Activated T-helper 1 cell treated with Interleukin-2 at 50 U/mL for 16 hours (primary cell): ENCODE results near the gene CCDC89.
"Not testable (repeated sequence)": the region's sequence is repeated elsewhere in the genome, so short reads cannot be mapped to it uniquely, and the experiment has no call there.

Experiments
- DNase-seq: peaks from one replicate; pipeline ENCODE4 v3.0.0-alpha.2; 2020; ENCODE audit warnings: low read depth

The CCDC89 gene

GRCh38 chr11:85694385-85694980 is 8.5 kb upstream of the CCDC89 start:
- DNase-seq, result no peak

GRCh38 chr11:85685125-85685819 is 723 bp downstream of the CCDC89 start:
- DNase-seq, result no peak

GRCh38 chr11:85682330-85683305 is 3.4 kb downstream of the CCDC89 start:
- DNase-seq, result peak; percentile 21

- no peak for DNase-seq
These were observed 5.1 kb downstream of the CCDC89 start for GRCh38 chr11:85680897-85681296.

- DNase-seq, result no peak
These were observed 6.4 kb downstream of the CCDC89 start for GRCh38 chr11:85679576-85679975.

- DNase-seq, result no peak
These were observed 12.6 kb downstream of the CCDC89 start for GRCh38 chr11:85673393-85673792.

- no peak for DNase-seq
These were observed 13.7 kb downstream of the CCDC89 start for GRCh38 chr11:85672105-85672902.

- DNase-seq, result not testable (repeated sequence)
These were observed 14.9 kb downstream of the CCDC89 start for GRCh38 chr11:85670949-85671663.

GRCh38 chr11:85668157-85668556 is 17.8 kb downstream of the CCDC89 start:
- DNase-seq, result no peak

GRCh38 chr11:85666687-85667086 is 19.3 kb downstream of the CCDC89 start:
- no peak for DNase-seq

- DNase-seq, result no peak
These were observed 20.3 kb downstream of the CCDC89 start for GRCh38 chr11:85665733-85666132.

- peak; percentile 87 for DNase-seq
These were observed 21.1 kb downstream of the CCDC89 start, which contains the start of gene CREBZF for GRCh38 chr11:85664615-85665481. Gene CREBZF, minus strand, starts transcription at chr11:85665129. Its CDS starts 254 bp downstream, at chr11:85664875.

- DNase-seq, result peak; percentile 82
These were observed 22.0 kb downstream of the CCDC89 start for GRCh38 chr11:85663753-85664614.

GRCh38 chr11:85663080-85663752 is 22.8 kb downstream of the CCDC89 start:
- DNase-seq, result no peak

GRCh38 chr11:85661972-85662664 is 23.9 kb downstream of the CCDC89 start:
- no peak for DNase-seq

- no peak for DNase-seq
These were observed 27.8 kb downstream of the CCDC89 start for GRCh38 chr11:85658180-85658579.

GRCh38 chr11:85656777-85657176 is 29.2 kb downstream of the CCDC89 start:
- no peak for DNase-seq

GRCh38 chr11:85654343-85654742 is 31.7 kb downstream of the CCDC89 start:
- not testable (repeated sequence) for DNase-seq
